ENCODE measurements around the gene LDLRAD1. TPM values are rescaled to one million over a fixed set of nuclear protein-coding genes. Genes with fewer than 3 reads are reported as not detected.

Gene LDLRAD1
- total RNA-seq, 4 donors from 2014 or later = not detected

DNA sequence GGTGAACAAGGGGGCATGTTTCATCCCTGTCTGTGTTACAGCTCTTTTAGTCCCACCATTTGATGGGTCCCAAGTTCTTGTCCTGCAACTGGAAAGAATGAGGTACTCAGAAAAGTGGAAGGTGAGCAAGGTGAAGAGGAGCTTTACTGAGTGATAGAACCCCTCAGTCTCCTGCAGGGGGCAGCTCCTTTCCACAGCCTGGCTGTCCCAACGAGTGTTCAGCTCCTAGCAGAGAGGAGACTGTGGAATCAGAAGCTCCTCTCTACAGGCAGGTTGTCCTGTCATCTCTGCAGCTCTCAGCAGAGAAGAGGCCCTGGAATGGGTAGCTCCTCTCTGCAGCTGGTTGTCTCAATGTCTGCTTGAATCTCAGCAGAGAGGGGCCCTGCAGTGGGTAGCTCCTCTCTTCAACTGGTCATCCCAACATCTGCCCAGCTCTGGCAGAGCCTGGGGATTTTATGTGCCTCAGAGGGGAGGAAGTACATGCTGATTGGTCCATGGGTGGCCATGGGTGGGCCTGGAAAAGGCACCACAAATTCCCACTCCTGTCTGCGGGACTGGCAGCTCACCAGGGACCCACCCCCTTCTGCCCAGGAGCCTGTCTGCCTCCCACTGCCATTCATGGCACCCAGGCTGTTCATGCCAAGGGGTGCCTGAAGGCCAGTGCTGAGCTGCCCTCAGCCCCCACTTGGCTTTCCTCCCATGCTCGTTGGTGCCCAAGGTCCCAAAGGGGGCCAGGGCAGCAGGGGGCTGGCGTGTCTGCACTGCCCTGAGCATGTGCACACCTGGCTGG lies 25.7 kb downstream of the LDLRAD1 start:
- ATAC-seq (ENCODE audit: low FRiP score) (no peak), DNase-seq (ENCODE audit: low spot score) (no peak)
- TF ChIP-seq, protein P1, sequence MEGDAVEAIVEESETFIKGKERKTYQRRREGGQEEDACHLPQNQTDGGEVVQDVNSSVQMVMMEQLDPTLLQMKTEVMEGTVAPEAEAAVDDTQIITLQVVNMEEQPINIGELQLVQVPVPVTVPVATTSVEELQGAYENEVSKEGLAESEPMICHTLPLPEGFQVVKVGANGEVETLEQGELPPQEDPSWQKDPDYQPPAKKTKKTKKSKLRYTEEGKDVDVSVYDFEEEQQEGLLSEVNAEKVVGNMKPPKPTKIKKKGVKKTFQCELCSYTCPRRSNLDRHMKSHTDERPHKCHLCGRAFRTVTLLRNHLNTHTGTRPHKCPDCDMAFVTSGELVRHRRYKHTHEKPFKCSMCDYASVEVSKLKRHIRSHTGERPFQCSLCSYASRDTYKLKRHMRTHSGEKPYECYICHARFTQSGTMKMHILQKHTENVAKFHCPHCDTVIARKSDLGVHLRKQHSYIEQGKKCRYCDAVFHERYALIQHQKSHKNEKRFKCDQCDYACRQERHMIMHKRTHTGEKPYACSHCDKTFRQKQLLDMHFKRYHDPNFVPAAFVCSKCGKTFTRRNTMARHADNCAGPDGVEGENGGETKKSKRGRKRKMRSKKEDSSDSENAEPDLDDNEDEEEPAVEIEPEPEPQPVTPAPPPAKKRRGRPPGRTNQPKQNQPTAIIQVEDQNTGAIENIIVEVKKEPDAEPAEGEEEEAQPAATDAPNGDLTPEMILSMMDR (IDR thresholded peaks at IDR 0.05) = no peak

DNA sequence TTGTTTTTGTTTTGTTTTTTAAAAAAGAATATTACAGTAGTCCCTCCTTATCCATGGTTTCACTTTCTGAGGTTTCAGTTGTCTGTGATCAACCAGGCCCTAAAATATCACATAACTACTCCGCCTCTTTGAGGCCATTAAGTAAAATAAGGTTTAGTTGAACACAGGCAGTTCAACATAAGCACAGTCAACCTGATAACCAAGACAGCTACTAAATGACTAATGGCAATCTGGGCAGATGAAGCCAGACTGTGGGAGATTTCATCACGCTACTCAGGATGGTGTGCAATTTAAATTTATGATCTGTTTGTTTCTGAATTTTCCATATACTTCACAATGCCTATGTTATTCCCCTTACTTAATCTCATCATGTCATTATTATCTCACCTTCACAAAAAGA lies 30.1 kb downstream of the LDLRAD1 start:
- ATAC-seq (ENCODE audit: low FRiP score) (peak; percentile 62), DNase-seq (ENCODE audit: low spot score) (no peak)
- TF ChIP-seq, protein P1 (IDR thresholded peaks at IDR 0.05) = no peak

DNA sequence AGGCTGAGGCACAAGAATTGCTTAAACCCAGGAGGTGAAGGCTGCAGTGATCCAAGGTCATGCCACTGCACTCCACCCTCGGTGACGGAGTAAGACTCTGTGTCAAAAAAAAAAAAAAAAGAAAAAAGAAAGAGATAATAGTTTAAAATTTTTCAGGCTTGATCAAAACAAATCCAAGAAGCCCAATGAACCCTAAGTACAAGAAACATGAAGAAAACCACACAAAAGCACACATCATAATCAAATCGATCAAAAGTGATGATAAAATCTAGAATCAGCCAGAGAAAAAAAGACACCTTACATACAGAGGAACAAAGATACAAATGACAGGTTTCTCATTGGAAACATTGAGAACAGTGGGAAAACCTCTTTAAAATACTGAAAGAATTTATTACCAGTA lies 31.5 kb downstream of the LDLRAD1 start:
- DNase-seq (ENCODE audit: low spot score) = no peak
- TF ChIP-seq, protein P1 (IDR thresholded peaks at IDR 0.05) = no peak
- no peak for ATAC-seq (ENCODE audit: low FRiP score)

DNA sequence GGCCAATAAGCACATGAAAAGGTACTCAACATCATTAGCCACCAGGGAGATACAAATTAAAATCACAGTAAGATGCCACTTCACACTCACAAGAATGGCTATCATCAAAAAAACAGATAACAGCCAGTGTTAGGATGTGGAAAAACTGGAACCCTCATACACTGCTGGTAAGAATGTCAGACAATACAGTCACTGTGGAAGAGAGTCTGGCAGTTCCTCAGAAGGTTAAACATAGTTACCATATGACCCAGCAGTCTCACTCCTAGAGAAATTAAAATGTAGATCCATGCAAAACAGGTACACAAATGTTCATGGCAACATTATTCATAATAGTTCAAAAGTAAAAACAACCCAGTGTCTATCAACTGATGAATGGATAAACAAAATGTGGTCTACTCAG lies 33.3 kb downstream of the LDLRAD1 start:
- DNase-seq (ENCODE audit: low spot score) (no peak), ATAC-seq (ENCODE audit: low FRiP score) (no peak)
- TF ChIP-seq, protein P1 (IDR thresholded peaks at IDR 0.05) = no peak

DNA sequence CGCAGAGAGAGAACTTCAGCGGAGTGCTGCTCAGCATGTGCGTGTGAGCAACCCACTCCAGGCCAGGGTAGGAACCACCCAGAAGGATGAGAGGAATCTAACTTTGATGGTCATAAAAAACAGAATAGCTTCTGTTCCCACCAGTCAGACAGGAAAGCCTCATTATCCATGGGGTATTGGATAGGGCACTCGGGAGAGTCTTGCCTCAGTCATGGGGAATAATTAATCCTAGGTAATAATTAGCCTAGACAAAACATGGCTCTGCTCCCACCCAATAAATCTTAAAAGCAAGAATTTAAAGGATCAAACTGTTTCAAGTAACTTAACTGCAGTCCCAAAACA lies 35.3 kb downstream of the LDLRAD1 start:
- TF ChIP-seq, protein P1 (IDR thresholded peaks at IDR 0.05) = no peak

DNA sequence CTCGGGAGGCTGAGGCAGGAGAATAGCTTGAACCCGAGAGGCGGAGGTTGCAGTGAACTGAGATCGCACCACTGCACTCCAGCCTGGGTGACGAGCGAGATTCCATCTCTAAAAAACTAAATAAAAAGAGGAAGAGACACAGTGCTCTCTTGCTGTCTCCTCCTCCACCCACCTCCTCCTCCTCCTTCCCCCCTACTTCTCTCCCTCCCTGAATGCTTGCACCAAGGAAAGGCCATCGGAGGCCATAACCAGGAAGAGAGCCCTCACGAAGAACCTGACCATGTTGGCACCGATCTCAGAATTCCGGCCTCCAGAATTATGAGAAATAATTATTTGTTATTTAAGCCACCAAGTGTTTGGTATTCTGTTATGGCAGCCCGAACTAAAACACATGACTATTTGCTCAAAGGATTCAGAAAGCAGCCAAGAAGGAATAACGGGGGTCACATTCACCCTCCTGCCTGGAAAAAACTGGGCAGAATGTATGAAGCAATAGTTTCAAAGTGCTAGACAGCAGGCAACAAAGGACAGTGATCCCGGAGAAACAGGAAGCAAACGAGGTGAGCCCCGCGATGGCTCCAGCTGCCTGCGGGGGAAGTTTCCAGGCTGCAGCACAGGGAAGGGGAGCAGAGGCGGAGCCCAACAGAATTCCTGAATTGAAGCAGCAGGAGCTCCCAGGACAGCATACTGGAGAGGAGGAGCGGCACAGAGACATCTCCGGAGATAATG lies 35.8 kb downstream of the LDLRAD1 start:
- TF ChIP-seq, protein P1 (IDR thresholded peaks at IDR 0.05) = no peak
- DNase-seq (ENCODE audit: low spot score) (no peak), ATAC-seq (ENCODE audit: low FRiP score) (peak; percentile 74)

More for the DNA sequence above, 35.3 kb downstream of the LDLRAD1 start:
- DNase-seq (ENCODE audit: low spot score) (no peak), ATAC-seq (ENCODE audit: low FRiP score) (no peak)

DNA sequence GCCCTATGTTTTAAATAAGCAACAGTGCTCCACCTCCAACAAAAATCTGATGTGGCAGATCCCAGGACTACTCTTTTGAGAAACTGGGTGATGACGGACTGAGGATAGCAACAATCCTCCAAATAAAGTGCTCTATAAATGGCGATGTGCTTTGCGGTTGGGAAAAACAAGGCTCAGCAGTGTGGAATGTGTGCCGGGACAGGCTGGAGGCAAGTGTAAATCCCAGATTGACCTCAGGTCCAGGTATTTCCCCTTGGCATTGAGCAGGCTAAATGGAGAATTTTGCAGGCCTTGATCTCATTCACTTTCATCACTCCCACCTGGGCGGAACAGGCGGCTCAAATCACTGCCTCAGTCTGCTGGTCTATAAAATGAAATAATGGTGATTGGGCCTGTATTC lies 36.8 kb downstream of the LDLRAD1 start:
- ATAC-seq (ENCODE audit: low FRiP score) = no peak

More for the DNA sequence above, 36.8 kb downstream of the LDLRAD1 start:
- no peak for DNase-seq (ENCODE audit: low spot score)
- TF ChIP-seq, protein P1 (IDR thresholded peaks at IDR 0.05) = no peak

Measured in omental fat pad (tissue), 4 donors.